Suprapubic skin (tissue), 3 donors: Measurements from ENCODE around the gene DGUOK.

Experiments used
- EP300 ChIP-seq: sonication (generic); formaldehyde crosslinking; IDR thresholded peaks from one replicate; pipeline ENCODE4 v1.6.1; 2017; ENCODE audit warnings: antibody characterized with exemption
- TF ChIP-seq, protein P1 (sequence below), 2 donors: fragments of 200-600 bp in 1 of 2; fragments of 450-650 bp in 1 of 2; sonication (generic) in 1 of 2; IDR thresholded peaks; one replicate each; pipeline ENCODE4 v1.5.1; 2016 to 2019; ENCODE audit warnings: antibody characterized with exemption in 2 of 2, mild to moderate bottlenecking in 1 of 2, moderate library complexity in 1 of 2

DNA sequence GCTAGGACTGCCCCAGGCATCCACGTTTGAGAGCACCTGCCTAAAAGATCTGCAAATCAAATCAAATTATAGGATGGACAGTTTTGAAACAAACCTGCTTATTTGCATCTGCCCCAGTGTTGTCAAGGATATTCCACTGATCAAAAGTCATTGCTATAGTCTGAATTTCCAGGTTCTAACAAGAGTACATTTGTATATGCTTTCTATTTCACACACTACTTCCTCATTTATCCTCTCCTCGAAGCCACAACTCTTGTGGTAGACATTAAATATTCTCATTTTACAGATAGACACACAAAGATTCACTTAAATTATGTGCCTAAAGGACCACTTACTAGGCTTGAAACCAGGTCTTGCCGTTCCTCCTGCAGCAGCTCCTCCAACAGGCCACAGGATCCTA, 46.2 kb downstream of the DGUOK start:
- TF ChIP-seq, protein P1, sequence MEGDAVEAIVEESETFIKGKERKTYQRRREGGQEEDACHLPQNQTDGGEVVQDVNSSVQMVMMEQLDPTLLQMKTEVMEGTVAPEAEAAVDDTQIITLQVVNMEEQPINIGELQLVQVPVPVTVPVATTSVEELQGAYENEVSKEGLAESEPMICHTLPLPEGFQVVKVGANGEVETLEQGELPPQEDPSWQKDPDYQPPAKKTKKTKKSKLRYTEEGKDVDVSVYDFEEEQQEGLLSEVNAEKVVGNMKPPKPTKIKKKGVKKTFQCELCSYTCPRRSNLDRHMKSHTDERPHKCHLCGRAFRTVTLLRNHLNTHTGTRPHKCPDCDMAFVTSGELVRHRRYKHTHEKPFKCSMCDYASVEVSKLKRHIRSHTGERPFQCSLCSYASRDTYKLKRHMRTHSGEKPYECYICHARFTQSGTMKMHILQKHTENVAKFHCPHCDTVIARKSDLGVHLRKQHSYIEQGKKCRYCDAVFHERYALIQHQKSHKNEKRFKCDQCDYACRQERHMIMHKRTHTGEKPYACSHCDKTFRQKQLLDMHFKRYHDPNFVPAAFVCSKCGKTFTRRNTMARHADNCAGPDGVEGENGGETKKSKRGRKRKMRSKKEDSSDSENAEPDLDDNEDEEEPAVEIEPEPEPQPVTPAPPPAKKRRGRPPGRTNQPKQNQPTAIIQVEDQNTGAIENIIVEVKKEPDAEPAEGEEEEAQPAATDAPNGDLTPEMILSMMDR (IDR thresholded peaks at IDR 0.05): no peak
- no peak for TF ChIP-seq EP300
